Embryonic facial prominence (tissue), 1 donor: ENCODE measurements around the gene CHURC1.
"Not testable (repeated sequence)": the region's sequence is repeated elsewhere in the genome, so short reads cannot be mapped to it uniquely, and the experiment has no call there.

Source experiments
- DNase-seq: peaks from one replicate; pipeline ENCODE4 v3.0.0-alpha.2; 2016; ENCODE audit errors: extremely low spot score

CHURC1 gene

GRCh38 chr14:64910847-64911495, 3.3 kb upstream of the CHURC1 start:
- no peak for DNase-seq

- DNase-seq: no peak
Observed at GRCh38 chr14:64912261-64912660, 2.0 kb upstream of the CHURC1 start.

- not testable (repeated sequence) for DNase-seq
Observed at GRCh38 chr14:64913477-64913876, 778 bp upstream of the CHURC1 start.

- no peak for DNase-seq
Observed at GRCh38 chr14:64915029-64915424, 772 bp downstream of the CHURC1 start.

GRCh38 chr14:64915797-64916196, 1.5 kb downstream of the CHURC1 start:
- no peak for DNase-seq

GRCh38 chr14:64918216-64918615, 4.0 kb downstream of the CHURC1 start:
- DNase-seq: no peak

GRCh38 chr14:64919215-64919614, 5.0 kb downstream of the CHURC1 start:
- no peak for DNase-seq

GRCh38 chr14:64919618-64920017, 5.4 kb downstream of the CHURC1 start:
- DNase-seq: no peak

- no peak for DNase-seq
Observed at GRCh38 chr14:64920465-64920864, 6.2 kb downstream of the CHURC1 start.

- DNase-seq: no peak
Observed at GRCh38 chr14:64923015-64923414, 8.8 kb downstream of the CHURC1 start.

- no peak for DNase-seq
Observed at GRCh38 chr14:64926398-64926995, 12.2 kb downstream of the CHURC1 start.

- DNase-seq: no peak
Observed at GRCh38 chr14:64927031-64927430, 12.8 kb downstream of the CHURC1 start.

GRCh38 chr14:64928239-64929013, 14.2 kb downstream of the CHURC1 start:
- no peak for DNase-seq

- DNase-seq: no peak
Observed at GRCh38 chr14:64929014-64929359, 14.7 kb downstream of the CHURC1 start.

- DNase-seq: no peak
Observed at GRCh38 chr14:64930085-64930843, 16.0 kb downstream of the CHURC1 start.

GRCh38 chr14:64931123-64931522, 16.9 kb downstream of the CHURC1 start:
- DNase-seq: no peak

- no peak for DNase-seq
Observed at GRCh38 chr14:64932231-64932630, 18.0 kb downstream of the CHURC1 start.

- DNase-seq: no peak
Observed at GRCh38 chr14:64934338-64934929, 20.2 kb downstream of the CHURC1 start.

- no peak for DNase-seq
Observed at GRCh38 chr14:64935508-64935907, 21.3 kb downstream of the CHURC1 start.

- no peak for DNase-seq
Observed at GRCh38 chr14:64937171-64937820, 23.0 kb downstream of the CHURC1 start.

GRCh38 chr14:64937821-64938193, 23.6 kb downstream of the CHURC1 start:
- no peak for DNase-seq
